NCI-H1417 (cell line): ENCODE results near the gene IGF1R.
A peak's percentile ranks its signal among the peaks of the same experiment; 100 is the strongest.

Experiments
- DNase-seq, 3 experiments: peaks; one replicate each; lab custom pipeline; 2025; lab: John Stamatoyannopoulos, UW

The IGF1R gene

GRCh38 chr15:98648654-98649471 lies 524 bp downstream of the IGF1R start:
- peak; percentile 45 to 87 (median 80) for DNase-seq

DNA sequence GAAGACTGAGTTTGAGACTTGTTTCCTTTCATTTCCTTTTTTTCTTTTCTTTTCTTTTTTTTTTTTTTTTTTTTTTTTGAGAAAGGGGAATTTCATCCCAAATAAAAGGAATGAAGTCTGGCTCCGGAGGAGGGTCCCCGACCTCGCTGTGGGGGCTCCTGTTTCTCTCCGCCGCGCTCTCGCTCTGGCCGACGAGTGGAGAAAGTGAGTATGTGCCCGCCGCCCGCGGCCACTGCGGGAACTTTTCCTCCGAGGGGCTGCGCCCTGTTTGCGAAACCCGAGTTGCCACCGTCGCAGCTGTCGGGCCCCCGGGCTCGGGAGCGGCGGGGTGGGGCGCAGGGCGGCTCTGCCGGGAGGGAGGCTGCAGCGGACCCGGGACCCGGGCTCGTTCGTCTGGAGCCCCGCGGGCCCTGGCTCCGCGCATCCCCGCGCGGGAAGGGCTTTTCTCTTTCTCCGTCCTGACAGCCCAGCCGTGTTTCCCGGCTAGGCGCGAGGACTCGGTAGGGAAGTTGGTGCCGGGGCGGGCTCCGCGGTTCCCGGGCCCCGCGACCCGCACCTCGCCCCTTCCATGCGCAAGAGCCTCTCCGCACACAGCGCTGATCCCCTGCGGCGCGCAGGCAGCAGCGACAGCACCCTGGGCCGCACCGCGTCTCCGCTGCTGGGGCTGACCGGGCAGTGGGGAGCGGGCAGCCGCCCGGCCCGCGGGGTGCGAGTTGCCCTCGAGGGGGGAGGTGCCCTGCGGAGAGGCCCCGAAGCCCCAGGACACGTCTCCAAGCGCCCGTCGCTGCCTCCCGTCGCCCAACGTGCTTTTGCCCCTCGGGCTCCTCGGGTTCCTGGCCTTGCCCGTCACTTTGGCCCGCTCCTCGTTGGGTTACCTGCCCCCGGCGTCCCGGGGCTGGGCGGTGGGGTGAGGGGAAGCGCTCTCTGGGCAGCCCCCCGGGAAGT lies 1.4 kb downstream of the IGF1R start:
- DNase-seq, result peak; percentile 34 to 74 (median 70)

DNA sequence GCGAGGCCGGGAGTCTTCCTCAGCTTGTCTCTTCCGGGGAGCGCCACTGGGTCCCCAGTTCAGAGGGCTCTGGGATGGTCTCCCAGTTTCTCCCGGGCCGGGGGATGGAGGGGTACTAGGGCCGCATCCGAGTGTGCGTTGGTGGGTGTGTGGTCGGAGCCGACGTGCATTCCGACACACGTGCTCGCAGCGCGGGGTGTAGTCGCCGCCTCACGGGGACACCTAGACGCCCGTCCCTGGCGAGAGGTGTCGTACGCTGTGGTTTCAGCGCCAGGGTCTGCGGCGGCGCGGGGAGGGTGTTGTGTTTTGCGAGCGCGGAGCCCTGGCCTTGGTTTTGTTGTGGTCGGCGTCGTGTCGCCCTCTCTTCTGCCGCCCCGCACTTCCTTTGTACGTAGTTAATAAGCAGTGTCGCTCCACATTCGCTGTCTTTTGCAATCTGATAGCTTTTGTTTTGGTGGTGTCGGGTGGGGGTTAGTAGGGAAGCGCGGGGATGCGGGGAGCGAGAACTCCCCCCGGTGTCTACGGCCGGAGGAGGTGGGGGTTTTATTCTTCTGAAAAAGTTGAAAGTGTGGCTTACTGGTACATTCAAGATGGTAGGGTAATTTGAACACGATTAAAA lies 2.2 kb downstream of the IGF1R start:
- DNase-seq, result peak in 2 of 3 experiments; percentile 72 to 79

- peak in 2 of 3 experiments; percentile 56 to 73 for DNase-seq
These were observed 2.7 kb downstream of the IGF1R start for GRCh38 chr15:98651036-98651481.

DNA sequence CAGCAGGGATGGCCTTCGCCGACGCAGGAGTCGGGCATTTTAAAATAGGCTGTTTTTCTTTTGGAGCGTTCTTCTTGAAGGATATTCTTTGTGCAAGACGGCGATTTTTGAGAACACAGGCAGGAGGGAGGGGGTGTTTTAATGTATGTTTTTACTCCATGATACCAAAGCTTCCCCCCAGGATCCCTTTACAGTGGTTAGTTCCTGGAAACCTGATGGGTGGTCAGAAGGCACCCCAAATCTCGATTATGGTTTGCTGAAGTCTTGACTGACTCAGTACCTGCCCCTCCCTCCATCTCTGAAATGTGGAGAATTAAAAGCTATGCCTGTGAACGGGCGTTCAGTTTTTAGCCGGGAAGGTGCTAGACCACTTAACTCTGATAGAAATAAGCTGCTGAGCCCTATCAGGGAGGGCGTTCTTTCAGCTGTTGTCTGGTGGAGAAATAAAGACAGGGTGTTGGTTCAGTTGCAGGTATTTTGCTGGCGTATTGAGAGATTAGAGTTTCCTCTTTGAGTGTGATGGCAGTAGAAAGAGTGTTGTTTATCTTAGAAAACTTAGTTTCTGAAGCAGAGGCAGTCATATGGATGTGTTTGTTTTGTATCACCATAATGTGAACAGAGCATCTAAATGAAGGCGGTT lies 3.4 kb downstream of the IGF1R start:
- DNase-seq, result peak in 2 of 3 experiments; percentile 32 to 72

DNA sequence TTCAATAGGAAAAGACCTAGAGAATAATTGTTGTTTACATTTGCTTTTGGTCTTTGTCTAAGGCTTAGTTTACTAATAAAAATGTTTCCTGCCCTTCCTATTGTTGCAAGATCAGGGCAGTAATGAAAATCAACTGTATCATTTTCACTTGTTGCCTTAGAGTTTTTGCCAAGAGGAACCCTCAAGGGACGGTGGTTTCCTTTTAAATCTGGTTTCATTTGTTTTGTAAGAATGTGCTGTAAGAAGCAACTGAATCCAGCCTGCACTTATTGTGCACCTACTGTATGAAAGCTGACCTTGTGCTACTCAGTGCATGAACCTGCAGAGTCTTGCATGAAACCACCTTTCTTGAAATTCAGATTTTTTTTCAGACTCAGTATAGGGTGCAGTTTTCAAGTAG lies 5.3 kb downstream of the IGF1R start:
- DNase-seq, result peak in 1 of 3 experiments; percentile 30

- peak in 1 of 3 experiments; percentile 41 for DNase-seq
These were observed 6.5 kb downstream of the IGF1R start for GRCh38 chr15:98654790-98655360.

DNA sequence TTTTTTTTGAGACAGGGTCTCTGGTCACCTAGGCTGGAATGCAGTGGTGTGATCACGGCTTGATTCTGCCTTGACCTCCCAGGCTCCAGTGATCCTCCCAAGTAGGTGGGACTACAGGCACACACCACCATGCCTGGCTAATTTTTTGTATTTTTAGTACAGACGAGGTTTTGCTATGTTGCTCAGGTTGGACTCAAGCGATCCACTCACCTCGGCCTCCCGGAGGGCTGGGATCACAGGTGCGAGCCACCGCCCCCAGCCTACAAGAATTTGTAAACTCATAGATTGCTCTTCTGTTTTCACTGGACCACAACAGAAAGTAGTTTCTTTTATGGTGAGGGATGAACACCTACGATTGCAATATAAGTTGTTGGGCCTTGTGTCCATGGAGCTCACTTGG lies 7.4 kb downstream of the IGF1R start:
- DNase-seq, result peak in 1 of 3 experiments; percentile 37

GRCh38 chr15:98657721-98658120 lies 9.4 kb downstream of the IGF1R start:
- DNase-seq, result no peak

DNA sequence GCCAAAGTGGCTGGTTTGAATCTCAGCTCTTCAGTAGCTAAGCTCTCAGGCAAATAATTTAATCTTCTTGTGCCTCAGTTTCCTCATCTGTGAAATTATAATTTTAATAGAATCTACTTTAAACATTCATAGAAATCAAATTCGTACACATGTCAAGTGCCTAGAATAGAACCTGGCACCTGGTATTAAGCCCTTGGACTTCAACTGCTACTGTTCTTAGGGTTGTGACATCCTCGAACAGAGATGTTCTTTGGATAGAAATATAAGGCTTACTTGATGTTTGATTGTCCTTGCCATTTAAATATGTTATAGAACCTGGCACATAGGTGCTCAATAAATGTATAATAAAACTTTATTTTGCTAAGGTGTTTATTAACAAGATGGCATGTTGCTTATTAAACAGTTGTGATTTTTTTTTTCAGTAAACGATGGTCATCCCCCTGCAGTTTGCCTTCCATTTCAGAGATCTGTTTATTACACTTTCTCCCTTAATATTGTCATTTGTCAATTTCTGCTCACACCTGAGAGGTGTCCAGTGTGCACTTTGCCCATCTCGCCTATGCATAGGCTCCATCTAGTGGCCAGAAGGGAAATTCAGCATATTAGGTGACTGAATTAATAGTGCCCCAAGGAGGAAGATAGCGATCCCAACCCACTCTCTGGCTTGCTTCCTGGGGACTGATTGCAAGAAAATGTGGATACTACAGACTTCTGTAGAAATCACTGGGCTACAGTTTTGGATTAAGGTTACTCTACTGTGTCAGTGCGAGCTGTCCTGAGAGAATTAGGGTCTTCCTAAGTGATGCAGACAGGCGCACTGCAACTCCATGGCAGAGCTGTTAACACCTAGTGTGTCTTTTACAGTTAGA lies 10.7 kb downstream of the IGF1R start:
- peak; percentile 52 to 85 (median 65) for DNase-seq

- DNase-seq, result peak in 1 of 3 experiments; percentile 20
These were observed 11.7 kb downstream of the IGF1R start for GRCh38 chr15:98660055-98660454.

- DNase-seq, result no peak
These were observed 14.7 kb downstream of the IGF1R start for GRCh38 chr15:98663045-98663444.

DNA sequence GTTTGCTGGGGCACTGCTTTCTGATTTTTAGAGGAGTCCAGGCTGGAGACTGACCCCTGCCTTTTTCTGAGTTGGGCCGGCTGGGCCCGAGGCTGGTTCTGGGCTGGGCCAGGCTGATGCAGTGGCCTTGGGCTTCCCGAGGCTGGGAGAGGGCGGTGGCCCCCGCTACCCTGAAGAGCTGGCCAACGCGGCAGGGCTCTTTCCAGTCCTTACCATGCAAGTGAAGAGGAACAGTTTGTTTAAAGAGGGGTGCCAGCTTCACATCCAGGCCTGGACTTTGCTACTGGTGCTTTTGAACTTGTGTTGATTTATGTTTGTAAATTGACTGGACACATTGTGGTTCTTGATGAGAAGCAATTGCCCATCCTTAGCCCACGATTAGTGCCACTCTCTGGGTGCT lies 15.3 kb downstream of the IGF1R start:
- no peak for DNase-seq

DNA sequence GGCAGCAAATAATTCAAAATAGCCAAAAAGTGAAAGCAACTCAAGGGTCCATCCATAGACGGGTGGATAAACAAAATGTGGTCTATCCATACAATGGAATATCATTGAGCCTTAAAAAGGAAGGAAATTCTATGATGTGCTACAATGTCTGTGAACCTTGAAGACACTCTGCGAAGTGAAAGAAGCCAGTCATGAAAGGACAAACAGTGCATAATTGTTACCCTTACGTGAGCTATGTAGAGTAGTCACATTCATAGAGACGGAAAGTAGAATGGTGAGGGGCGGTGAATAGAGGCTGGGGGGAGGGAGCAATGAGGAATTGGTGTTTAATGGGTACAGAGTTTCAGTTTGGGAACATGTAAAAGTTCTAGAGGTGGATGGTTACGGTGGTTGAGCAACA lies 18.1 kb downstream of the IGF1R start:
- no peak for DNase-seq

DNA sequence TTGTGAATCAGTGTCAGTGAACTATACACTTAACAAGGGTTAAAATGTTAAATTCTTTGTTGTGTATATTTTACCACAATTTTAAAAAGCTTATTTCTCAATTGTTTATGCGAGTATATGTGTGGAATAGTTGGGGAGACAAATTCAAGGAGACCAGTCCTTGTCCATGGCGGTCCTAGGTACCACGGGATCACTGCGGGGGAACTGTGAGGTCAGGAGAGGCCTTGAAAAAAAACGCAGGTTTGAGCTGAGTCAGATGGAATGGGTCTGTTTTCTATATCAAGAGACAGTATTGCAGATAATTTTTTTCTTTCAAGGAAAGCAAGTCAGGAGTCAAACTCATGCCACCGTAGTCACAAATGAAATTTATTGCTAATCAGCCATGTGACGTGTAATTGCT lies 18.5 kb downstream of the IGF1R start:
- no peak for DNase-seq

DNA sequence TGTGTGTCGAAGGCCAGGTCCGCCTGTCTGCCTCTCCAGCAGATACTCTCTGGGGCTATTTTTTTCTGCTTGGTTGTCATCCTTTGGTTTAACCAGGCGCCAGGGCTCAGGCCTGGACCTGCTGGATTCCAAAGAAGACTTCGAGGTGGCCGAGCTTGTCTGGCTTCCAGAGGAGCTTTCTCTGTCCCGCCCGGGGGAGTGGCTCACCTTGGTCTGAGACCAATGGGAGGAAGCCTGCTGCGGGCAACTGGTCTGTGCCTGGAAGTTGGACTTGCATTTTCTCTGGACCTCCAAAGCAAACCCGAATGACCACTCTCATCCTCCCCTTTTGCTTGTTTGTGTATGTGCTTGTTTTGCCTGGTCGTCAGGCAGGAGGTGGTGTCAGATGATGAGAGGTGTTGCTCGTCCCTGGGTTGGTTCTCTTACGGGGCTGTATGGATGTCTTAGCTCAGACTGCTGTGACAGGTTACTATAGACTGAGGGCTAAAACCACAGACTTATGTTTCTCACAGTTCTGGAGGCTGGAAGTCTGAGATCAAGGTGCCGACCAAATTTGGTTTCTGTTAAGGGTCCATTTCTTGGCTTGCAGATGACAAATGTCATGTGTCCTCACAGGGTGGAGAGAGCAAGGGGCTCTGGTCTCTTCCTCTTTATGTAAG lies 19.3 kb downstream of the IGF1R start:
- no peak for DNase-seq

GRCh38 chr15:98668566-98669308 lies 20.4 kb downstream of the IGF1R start:
- DNase-seq, result peak in 1 of 3 experiments; percentile 18

DNA sequence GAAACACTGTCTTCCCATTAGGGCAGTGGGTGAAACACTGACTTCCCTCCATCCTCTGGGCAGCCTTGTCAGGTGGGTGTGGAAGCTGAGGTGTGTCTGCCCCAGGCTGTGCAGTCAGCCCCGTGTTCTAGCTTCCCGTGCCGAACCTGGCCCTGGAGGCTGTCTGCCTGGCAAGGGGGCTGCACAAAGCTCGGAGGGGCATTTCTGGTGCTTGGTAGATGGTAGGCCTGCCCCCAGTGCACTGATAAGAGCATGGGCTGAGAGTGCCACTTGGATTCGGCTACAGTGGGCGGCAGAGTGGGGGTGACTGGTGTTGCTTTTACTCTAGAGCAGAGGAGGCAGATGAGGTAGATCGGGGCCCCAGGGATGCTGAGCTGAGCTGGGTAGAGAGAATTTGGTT lies 21.3 kb downstream of the IGF1R start:
- DNase-seq, result no peak
